ENCODE results near the gene POLE2.
"Not testable (repeated sequence)": the region's sequence is repeated elsewhere in the genome, so short reads cannot be mapped to it uniquely, and the experiment has no call there.

- not testable (repeated sequence) for TF ChIP-seq POLR2A (IDR thresholded peaks at IDR 0.05)
- TF ChIP-seq, protein P1, sequence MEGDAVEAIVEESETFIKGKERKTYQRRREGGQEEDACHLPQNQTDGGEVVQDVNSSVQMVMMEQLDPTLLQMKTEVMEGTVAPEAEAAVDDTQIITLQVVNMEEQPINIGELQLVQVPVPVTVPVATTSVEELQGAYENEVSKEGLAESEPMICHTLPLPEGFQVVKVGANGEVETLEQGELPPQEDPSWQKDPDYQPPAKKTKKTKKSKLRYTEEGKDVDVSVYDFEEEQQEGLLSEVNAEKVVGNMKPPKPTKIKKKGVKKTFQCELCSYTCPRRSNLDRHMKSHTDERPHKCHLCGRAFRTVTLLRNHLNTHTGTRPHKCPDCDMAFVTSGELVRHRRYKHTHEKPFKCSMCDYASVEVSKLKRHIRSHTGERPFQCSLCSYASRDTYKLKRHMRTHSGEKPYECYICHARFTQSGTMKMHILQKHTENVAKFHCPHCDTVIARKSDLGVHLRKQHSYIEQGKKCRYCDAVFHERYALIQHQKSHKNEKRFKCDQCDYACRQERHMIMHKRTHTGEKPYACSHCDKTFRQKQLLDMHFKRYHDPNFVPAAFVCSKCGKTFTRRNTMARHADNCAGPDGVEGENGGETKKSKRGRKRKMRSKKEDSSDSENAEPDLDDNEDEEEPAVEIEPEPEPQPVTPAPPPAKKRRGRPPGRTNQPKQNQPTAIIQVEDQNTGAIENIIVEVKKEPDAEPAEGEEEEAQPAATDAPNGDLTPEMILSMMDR (IDR thresholded peaks at IDR 0.05) = not testable (repeated sequence)
Measured at GRCh38 chr14:49619273-49619672, 68.7 kb downstream of the POLE2 start.
